Forelimb muscle (tissue), 1 donor: ENCODE data around the gene TBC1D5. TPM values are rescaled to one million over a fixed set of nuclear protein-coding genes. Genes with fewer than 3 reads are reported as not detected.

Experiments used
- DNase-seq: peaks from one replicate; pipeline ENCODE4 v3.0.0-alpha.2; 2013; ENCODE audit warnings: low read depth
- polyA plus RNA-seq: library from polyadenylated mRNA; unstranded; fragments of 120-200 nt; gene quantifications from one replicate; pipeline ENCODE4 v1.2.1, GENCODE V29; 2013; ENCODE audit not compliant: insufficient read length

TBC1D5 gene
- polyA plus RNA-seq, 1 donor, result 23.4 TPM

DNA sequence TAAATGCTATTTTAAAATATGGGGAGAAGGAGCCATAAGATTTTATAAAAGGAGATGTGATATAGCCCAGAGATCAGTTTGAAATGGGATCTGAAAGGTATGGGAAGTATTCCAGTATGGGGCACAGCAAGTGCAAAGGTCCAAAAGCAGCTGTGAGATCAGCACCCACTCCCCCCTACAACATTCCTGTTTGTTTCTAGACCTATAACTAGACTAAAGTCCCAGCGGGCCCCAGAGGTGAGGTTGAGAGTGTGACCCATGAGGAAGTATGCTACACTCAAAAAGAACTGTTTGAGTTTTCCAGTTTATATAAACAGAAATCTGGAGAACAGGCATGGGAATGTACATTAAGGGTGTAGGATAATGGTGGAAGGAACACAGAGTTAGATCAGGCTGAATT is 152.5 kb downstream of the TBC1D5 start:
- DNase-seq, result no peak

GRCh38 chr3:17588422-17588821 is 154.0 kb downstream of the TBC1D5 start:
- no peak for DNase-seq

DNA sequence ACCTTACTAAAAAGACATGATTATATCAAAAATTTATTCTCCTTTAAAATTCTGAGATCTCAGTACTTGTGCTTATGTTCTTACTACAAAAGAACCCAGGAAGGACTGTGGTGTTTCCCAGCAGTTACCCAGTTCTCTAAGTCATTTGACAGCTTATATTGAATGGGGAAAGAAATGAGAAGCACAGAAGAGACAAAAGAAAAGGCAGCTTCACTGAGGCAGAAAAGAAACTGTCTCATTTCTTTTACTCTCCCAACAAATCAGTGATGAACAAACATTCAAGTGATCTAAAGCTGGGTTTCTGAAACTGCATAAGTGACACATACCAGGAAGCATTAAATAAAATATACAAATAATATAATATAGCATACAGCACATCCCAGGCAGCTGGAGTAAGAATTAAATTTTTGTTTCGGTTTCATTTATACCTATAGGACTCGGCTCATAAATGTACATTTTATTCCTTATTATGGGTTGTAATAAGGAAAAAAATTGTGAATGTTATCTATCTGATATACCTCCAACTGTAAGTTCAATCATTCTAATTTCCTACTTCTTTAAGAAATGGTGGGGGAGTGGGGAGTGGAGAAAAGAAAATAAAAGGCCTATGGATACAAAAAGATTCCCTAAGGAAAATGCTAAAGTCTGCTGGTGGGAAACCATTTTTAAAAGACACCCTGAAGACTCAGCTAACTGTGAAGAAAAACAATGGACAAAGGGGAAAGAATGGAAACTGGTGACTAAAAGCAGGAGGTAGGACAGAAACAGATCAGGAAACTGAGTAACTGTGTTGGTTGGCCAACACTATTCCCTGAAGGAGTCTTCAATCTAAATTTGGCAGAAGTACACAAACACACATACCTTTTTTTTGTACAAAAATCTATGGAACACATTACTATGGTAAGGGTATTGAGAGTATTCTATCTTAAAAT is 156.8 kb downstream of the TBC1D5 start:
- no peak for DNase-seq

DNA sequence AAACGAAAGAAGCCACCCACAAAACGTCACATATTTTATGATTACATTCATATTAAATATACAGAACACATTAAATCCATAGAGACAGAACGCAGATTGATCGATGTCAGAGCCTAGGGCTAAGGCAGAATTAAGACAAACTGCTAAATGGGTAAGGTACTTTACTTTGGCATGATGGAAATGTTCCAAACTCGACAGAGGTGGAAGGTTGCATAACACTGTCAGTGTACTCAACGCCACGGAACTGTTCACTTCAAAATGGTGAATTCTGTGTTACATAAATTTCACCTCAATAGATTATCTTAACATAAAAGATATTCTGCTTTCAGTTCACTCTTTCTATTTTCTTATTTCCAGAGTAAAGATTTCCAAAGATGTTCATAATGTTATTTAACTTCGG is 158.4 kb downstream of the TBC1D5 start:
- no peak for DNase-seq

DNA sequence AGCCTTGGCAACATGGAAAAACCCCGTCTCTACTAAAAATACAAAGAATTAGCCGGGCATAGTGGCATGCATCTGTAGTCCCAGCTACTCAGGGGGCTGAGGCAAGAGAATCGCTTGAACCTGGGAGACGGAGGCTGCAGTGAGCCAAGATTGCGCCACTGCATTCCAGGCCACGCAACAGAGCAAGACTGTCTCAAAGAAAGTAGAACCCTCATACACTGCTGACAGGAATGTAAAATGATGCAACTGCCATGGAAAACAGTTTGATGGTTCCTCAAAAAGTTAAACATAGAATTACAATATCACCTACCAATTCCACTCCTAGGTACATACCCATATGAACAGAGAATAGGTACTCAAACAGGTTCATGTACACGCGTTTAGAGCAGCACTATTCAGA is 158.9 kb downstream of the TBC1D5 start:
- DNase-seq, result no peak

GRCh38 chr3:17581421-17582080 is 160.9 kb downstream of the TBC1D5 start:
- no peak for DNase-seq

GRCh38 chr3:17580901-17581300 is 161.5 kb downstream of the TBC1D5 start:
- DNase-seq, result no peak

- DNase-seq, result no peak
These were observed 163.0 kb downstream of the TBC1D5 start for GRCh38 chr3:17579289-17580031.

DNA sequence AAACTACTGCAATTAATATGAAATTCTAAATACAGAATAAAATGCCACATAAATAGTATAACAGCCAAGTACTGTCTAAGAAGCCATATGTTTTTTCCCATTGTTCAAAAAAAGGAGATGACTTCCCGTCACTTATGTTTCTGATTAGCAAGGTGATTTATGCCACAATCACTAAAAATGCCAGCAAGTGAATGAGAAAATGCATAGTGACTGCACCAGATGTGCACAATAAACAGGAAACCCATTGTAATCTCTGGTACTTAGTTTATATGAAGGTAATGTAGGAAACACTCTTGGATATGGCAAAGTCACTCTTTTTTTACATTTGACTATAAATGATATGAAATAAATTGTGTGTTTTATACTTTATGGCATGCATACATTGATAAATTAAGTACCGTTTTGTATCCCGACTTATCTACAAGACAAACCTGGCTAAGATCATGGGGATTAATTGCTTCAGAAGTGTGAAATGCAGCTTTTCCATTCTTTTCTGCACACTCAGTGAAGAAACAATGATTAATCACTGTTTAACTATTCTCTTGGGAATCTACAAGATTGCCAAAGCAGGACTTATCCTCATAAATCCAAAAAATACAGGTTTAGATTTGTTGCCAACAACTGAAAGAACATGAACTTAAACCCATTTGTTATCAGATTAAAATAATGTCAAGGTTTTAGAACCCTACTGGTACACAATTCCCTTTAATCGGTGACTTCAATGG is 164.5 kb downstream of the TBC1D5 start:
- DNase-seq, result no peak

DNA sequence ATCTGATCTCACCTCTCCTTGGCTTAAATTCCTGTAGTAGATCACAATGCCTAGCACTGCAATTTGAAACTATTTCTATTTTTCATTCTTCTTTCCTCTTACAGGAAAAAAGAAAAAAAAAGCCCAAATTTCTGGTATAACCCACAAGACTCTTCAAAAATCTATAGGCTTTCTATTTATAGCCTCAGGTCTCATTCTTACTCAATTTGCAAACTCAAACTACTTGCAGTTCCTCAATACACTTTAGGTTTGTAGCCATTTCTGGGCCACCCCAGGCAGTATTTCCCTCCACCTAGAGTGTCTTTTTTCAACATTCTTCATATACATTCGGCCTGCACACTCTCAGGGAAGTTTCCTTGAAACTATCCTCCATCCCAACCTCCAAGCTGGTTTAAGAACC is 169.0 kb downstream of the TBC1D5 start:
- DNase-seq, result no peak

DNA sequence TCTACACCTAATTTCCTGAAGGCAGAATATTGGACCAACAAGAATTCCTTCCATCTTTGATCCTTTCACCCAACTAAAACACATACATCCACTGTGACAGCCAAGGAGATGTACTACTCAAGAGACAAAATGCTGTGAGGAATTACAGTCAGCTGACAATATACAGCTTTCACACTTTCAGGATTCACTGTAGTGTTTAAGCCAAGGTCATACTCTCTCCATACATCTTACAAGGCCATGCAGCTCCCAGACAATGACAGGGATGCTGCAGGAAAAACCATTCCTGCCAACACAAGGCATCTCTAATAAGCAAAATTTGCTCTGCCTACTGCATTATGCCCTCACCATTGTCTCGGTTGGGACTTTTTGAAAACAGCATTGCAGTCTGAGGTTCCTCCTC is 170.7 kb downstream of the TBC1D5 start:
- no peak for DNase-seq

GRCh38 chr3:17562845-17563244 is 179.6 kb downstream of the TBC1D5 start:
- DNase-seq, result no peak

DNA sequence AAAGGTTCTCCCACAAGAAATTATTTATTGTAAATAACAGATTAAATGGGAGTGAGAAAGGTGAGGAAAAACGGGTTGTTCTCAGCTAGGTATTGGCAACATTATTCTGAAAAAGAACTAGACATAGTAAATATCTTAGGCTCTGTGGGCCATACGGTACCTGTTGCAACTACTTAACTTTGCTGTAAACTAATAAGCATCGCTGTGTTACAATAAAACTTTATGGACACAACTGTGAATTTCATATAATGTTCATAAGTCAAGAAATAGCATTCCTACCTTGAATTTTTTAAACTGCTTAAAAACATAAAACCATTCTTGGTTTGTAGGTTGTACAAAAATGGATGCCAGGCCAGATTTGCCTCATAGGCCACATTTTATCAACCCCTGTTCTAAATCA is 183.9 kb downstream of the TBC1D5 start:
- no peak for DNase-seq

GRCh38 chr3:17557749-17558463 is 184.5 kb downstream of the TBC1D5 start:
- DNase-seq, result no peak

DNA sequence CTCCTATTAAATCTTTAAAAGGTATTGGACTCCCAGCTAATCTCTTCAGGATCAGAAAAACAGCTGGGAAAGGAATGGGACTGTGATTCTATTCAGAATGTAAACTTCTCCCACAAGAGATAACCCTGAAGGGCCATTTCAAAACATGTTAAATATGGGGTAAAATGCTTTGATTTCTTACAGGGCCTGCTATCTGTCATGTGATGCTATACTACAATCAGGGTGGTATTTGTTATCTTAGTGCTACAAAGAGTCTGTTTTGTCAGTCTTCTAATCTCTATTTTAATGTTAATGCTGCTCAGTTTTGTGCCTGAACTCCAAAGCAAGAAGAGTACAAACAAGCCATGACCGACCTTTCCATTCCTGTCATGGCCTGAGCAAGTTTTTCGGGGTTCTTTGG is 186.9 kb downstream of the TBC1D5 start:
- DNase-seq, result no peak

DNA sequence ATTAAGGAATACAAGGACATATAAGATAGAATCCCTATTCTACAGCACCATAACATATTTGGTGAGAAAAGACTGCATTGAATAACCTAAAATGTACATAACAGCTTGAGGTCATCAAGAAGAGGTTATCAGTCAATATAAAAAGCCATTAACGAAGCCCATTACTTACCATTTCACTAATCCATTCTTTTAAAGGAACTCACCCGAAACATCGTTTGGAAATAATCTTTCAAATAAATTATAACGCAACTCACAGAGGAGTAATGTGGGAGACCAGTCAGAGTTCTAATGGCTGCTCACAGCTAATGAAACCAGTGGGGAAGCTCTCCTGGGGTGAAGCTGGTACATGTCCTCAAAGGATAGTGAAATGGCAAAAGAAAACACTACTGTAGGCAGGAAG is 188.4 kb downstream of the TBC1D5 start:
- DNase-seq, result no peak

GRCh38 chr3:17553080-17553479 is 189.4 kb downstream of the TBC1D5 start:
- DNase-seq, result no peak

DNA sequence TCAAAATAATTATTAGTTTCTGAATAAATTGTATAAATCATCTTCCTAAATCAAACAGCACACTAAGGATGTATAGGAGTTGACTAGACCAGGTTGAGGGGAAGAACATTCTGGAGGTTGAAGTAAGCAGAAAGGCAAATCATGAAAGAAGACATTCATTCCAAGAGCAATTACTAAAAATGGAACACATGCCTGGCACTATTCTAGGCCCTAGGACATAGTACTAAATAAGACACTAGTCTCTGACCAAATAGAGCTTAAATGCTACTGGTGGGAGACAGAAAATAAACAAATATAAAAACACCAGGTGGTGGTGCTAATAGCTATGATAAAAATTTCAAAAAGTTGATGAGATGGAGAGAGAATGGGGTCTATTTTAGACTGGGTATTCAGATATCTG is 190.1 kb downstream of the TBC1D5 start:
- DNase-seq, result no peak

- DNase-seq, result no peak
These were observed 190.5 kb downstream of the TBC1D5 start for GRCh38 chr3:17551895-17552294.

DNA sequence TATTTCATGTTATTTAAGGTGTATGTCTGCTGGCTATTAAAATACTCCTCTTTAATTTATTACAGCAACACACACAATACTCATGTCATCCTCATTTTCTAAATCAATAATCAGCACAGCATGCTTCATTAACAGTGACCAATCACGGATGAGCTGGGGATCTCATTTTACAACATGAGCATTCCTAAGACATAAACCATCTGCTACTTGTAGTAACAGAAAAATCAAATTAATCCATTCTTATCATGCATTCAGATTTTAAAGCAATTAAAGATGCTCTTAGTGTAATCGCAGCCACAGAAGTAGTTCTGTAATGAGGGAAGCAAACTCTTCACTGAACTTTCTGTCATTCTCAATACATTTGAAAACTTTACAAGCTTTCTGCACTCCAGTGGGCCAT is 191.1 kb downstream of the TBC1D5 start:
- no peak for DNase-seq

DNA sequence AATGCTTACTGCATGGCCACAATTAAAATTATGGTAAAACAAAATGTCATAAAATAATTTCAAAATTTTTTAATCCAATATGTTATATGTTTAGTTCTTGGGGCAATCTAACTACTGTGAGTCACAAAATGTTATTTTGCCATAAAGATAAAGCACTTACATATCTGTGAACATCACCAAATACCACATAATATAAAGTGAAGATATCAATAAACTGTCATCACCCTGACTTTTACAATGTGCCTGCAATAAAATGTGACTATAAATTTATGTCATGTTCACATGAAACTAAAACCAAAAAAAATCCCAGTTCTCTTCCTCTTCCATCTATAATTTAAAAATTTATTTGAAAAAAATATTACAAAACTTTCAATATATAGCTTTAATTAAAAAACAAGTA is 191.8 kb downstream of the TBC1D5 start:
- DNase-seq, result no peak
